Upper lobe of left lung (tissue), 6 donors: Measurements from ENCODE around the gene COX4I1. TPM values are rescaled to one million over a fixed set of nuclear protein-coding genes. Genes with fewer than 3 reads are reported as not detected.
A peak's percentile ranks its signal among the peaks of the same experiment; 100 is the strongest.

Source experiments
- ATAC-seq, 2 donors: fragments of 200-7000 bp; cut with Tn5 transposase; one replicate each; pipeline ENCODE4 v1.9.1; 2022; ENCODE audit warnings: mild to moderate bottlenecking in 2 of 2, moderate library complexity in 2 of 2; ENCODE audit not compliant: low FRiP score in 2 of 2
- DNase-seq, 2 donors: peaks; one replicate each; pipeline ENCODE4 v3.0.0-alpha.2; 2019 to 2020
- H3K27ac ChIP-seq, 4 donors: fragments of 200-600 bp; sonication (generic); one replicate each; pipeline ENCODE4 v1.5.1; 2016 to 2019
- H3K27me3 ChIP-seq, 4 donors: fragments of 200-600 bp; sonication (generic); one replicate each; pipeline ENCODE4 v1.5.1; 2017 to 2019
- H3K36me3 ChIP-seq, 4 donors: fragments of 200-600 bp; sonication (generic); one replicate each; pipeline ENCODE4 v1.5.1; 2016 to 2019
- H3K4me1 ChIP-seq, 4 donors: fragments of 200-600 bp; sonication (generic); one replicate each; pipeline ENCODE4 v1.5.1; 2018 to 2019
- H3K4me3 ChIP-seq, 4 donors: fragments of 200-600 bp; sonication (generic); one replicate each; pipeline ENCODE4 v1.5.1; 2017 to 2019; ENCODE audit warnings: mild to moderate bottlenecking in 2 of 4, moderate library complexity in 1 of 4
- H3K9me3 ChIP-seq, 4 donors: fragments of 200-600 bp; sonication (generic); one replicate each; pipeline ENCODE4 v1.5.1; 2018 to 2019
- CTCF ChIP-seq, 6 experiments: fragments of 450-650 bp in 4 of 6; fragments of 200-600 bp in 2 of 6; sonication (generic) in 2 of 6; IDR thresholded peaks; one replicate each; pipeline ENCODE4 v1.5.1; 2016 to 2019; ENCODE audit warnings: antibody characterized with exemption in 6 of 6
- EP300 ChIP-seq, 4 donors: sonication (generic); formaldehyde crosslinking; IDR thresholded peaks; one replicate each; pipeline ENCODE4 v1.5.1; 2017; ENCODE audit warnings: antibody characterized with exemption in 4 of 4, control low read depth in 2 of 4
- POLR2A ChIP-seq, 4 donors: fragments of 450-650 bp; IDR thresholded peaks; one replicate each; pipeline ENCODE4 v1.5.1; 2016 to 2017; ENCODE audit warnings: antibody characterized with exemption in 4 of 4, mild to moderate bottlenecking in 2 of 4
- POLR2AphosphoS5 ChIP-seq, 2 donors: sonication (generic); formaldehyde crosslinking; IDR thresholded peaks; one replicate each; pipeline ENCODE4 v1.5.1; 2017; ENCODE audit warnings: antibody characterized with exemption in 2 of 2
- WGBS, 2 donors: methylation state at CpG; one replicate each; pipeline ENCODE4 v1.1.5; 2017 to 2018; 5-methylcytosine and 5-hydroxymethylcytosine counted together
- total RNA-seq, 6 donors: library from RNA; depleted of rRNA in 4 of 6; stranded (reverse); fragments of >200 nt in 4 of 6; gene quantifications; one replicate each; pipeline versions ENCODE4 v1.1.0 to v1.2.1, GENCODE V29; 2016 to 2021
- donor health status: DM: no; HTN: no; CAD: no; lungs with moderate emphysema.
- donor health status: DM: no; HTN: yes; CAD: no; lungs with severe emphysema.

The COX4I1 gene
- total RNA-seq, 6 donors from 2014 or later: 160 to 490 (median 439) TPM

DNA sequence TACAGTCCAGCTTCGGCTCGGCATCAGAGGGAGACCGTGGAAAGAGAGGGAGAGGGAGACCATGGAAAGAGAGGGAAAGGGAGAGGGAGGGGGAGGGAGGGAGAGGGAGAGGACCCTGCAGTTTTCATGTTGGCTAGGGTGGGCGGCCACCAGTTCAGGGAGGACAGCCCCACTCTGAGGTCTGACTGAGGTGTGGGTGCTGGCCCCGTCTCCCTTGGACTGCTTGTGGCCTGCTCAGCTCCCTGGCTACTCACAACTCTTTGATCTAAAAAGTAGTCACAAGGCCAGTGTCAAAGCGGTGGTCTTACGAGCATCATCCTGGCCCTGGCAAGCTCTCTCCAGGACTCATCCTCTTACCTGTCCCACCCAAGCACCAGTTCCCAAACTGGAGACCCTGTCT is 9.4 kb downstream of the COX4I1 start:
- Histone ChIP-seq H3K4me3 (no peak overlapping the region), H3K4me1 (no peaks in the 10 kb centered on the region), H3K36me3 (peaks cover 12 to 34% (median 28%) of the 10 kb centered on the region in 4 donors), H3K27ac (no peak overlapping the region), H3K27me3 (no peaks in the 10 kb centered on the region), H3K9me3 (no peaks in the 10 kb centered on the region)
- DNase-seq: no peak
- 91 to 97% methylated on average over 7 of the region's 7 CpGs for WGBS, 2 donors
- TF ChIP-seq POLR2A (IDR thresholded peaks at IDR 0.05) (no peak), CTCF (IDR thresholded peaks at IDR 0.05) (no peak), POLR2AphosphoS5 (IDR thresholded peaks at IDR 0.05) (no peak), EP300 (IDR thresholded peaks at IDR 0.05) (no peak)
- ATAC-seq: no peak

DNA sequence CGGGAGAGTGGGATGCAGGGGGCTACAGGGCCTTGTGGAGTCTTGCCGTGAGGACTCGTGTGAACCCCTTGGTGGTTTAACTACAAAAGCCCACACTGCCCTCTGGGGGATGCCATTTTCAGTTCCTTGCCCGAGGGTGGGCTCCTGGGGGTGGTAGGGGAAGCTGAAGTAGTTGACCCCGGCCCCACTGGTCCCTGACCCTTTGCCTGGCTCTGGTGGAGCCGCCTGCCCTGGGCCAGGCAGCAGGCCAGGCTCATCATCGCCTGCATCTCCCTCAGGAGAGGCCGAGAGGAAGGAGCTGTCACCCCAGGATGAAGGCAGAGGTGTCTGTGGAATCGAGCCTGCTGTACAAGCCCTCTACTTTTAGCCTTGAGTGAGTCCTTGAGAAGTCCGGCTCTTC is 10.2 kb downstream of the COX4I1 start:
- no peaks in the 10 kb centered on the region for H3K27me3 ChIP-seq
- DNase-seq (no peak), ATAC-seq (peak in 1 of 2 donors; percentile 16)
- H3K4me1 ChIP-seq: no peaks in the 10 kb centered on the region
- WGBS, 2 donors: 34 to 74% methylated on average over 2 to 10 of the region's 10 CpGs
- peaks cover 12 to 27% (median 23%) of the 10 kb centered on the region in 4 donors for H3K36me3 ChIP-seq
- TF ChIP-seq POLR2AphosphoS5 (IDR thresholded peaks at IDR 0.05) (no peak), POLR2A (IDR thresholded peaks at IDR 0.05) (no peak), EP300 (IDR thresholded peaks at IDR 0.05) (no peak), CTCF (IDR thresholded peaks at IDR 0.05) (no peak)
- H3K9me3 ChIP-seq: no peaks in the 10 kb centered on the region
- no peak overlapping the region for H3K27ac ChIP-seq
- H3K4me3 ChIP-seq: no peak overlapping the region

DNA sequence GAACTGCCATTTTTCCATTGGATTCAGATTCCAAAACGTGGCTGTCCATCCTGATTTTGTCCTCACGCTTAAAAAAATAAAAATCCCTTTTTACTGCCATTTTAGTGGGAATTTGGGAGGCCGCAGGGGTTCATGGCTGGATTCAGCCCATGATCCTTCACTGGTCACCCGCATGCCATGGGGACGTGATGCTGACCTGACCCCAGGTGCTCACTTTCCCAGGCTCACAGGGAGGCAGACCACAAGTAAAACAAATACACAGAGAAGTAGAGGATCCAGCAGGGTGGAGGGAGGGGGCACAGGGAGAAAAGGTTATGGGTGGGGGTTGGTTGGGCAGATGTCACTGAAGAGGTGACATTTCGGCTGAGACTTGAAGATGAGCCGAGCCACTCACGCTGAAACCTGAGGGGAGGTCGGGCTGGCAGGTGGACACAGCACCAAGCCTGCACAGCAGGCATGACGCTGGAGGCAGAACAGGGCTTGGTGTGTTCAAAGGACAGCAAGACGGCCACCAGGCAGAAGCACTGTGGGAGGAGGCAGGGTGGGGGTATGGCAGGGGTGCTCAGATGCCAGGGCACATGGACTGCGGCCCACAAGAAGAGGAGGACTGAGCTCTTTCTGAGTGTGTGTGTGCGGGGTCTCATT is 10.7 kb downstream of the COX4I1 start:
- Histone ChIP-seq H3K4me3 (no peak overlapping the region), H3K27ac (no peak overlapping the region), H3K27me3 (no peaks in the 10 kb centered on the region), H3K9me3 (no peaks in the 10 kb centered on the region), H3K36me3 (peaks cover 12 to 21% (median 17%) of the 10 kb centered on the region in 4 donors), H3K4me1 (no peaks in the 10 kb centered on the region)
- no peak for TF ChIP-seq EP300 (IDR thresholded peaks at IDR 0.05)
- no peak for TF ChIP-seq POLR2AphosphoS5 (IDR thresholded peaks at IDR 0.05)
- no peak for TF ChIP-seq CTCF (IDR thresholded peaks at IDR 0.05)
- TF ChIP-seq POLR2A (IDR thresholded peaks at IDR 0.05): no peak
- WGBS, 2 donors: 83 to 85% methylated on average over 13 of the region's 13 CpGs
- no peak for ATAC-seq
- DNase-seq: no peak

DNA sequence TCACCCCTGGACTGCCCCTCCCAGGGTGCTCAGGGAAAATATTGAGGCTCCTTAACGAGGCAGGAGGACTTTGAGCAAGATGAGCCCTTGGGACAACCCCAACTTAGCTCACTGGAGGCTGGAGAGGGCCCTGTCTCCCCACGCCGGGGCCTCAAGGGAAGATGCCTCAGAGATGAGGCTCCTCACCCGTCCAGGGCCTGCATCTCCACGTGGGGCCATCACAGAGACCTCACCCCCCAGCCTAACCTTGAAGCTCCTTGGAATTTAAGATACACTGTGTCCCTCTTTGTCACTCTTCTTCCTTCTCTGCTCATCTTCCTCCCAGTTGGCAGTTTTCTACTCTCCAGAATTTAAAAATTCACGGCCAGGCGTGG is 11.2 kb downstream of the COX4I1 start:
- Histone ChIP-seq H3K27me3 (no peaks in the 10 kb centered on the region), H3K27ac (no peak overlapping the region), H3K4me3 (no peak overlapping the region), H3K4me1 (no peaks in the 10 kb centered on the region), H3K36me3 (peaks cover 8 to 16% (median 12%) of the 10 kb centered on the region in 4 donors), H3K9me3 (no peaks in the 10 kb centered on the region)
- no peak for ATAC-seq
- 85 to 91% methylated on average over 7 of the region's 7 CpGs for WGBS, 2 donors
- DNase-seq: no peak
- TF ChIP-seq POLR2AphosphoS5 (IDR thresholded peaks at IDR 0.05) (no peak), EP300 (IDR thresholded peaks at IDR 0.05) (no peak), POLR2A (IDR thresholded peaks at IDR 0.05) (no peak), CTCF (IDR thresholded peaks at IDR 0.05) (no peak)
